Subcutaneous abdominal adipose tissue (tissue), 5 donors: ENCODE measurements around the gene MIA3.

Experiments
- H3K27ac ChIP-seq: one replicate; pipeline ENCODE4 v1.7.0; 2013; ENCODE audit warnings: low read depth, mild to moderate bottlenecking, inconsistent platforms, low read length, moderate library complexity
- H3K27me3 ChIP-seq, 5 donors: one replicate each; pipeline ENCODE4 v1.7.0; 2013; ENCODE audit warnings: low read length in 5 of 5, inconsistent platforms in 1 of 5; ENCODE audit not compliant: control insufficient read depth in 5 of 5, insufficient read depth in 4 of 5
- H3K36me3 ChIP-seq, 5 donors: one replicate each; pipeline ENCODE4 v1.7.0; 2013; ENCODE audit warnings: low read length in 5 of 5; ENCODE audit not compliant: control insufficient read depth in 5 of 5, insufficient read depth in 5 of 5
- H3K4me1 ChIP-seq, 5 donors: one replicate each; pipeline ENCODE4 v1.7.0; 2013; ENCODE audit warnings: low read length in 5 of 5, mild to moderate bottlenecking in 3 of 5, moderate library complexity in 1 of 5; ENCODE audit not compliant: control insufficient read depth in 5 of 5, insufficient read depth in 5 of 5
- H3K4me3 ChIP-seq, 5 donors: one replicate each; pipeline ENCODE4 v1.7.0; 2013; ENCODE audit warnings: low read length in 5 of 5, low read depth in 1 of 5
- H3K9ac ChIP-seq, 5 donors: one replicate each; pipeline ENCODE4 v1.7.0; 2013; ENCODE audit warnings: low read length in 5 of 5, mild to moderate bottlenecking in 4 of 5, moderate library complexity in 3 of 5
- H3K9me3 ChIP-seq, 5 donors: one replicate each; pipeline ENCODE4 v1.7.0; 2013; ENCODE audit warnings: low read length in 5 of 5; ENCODE audit not compliant: control insufficient read depth in 5 of 5
- donor health status: healthy.
- donor health status: healthy.
- donor health status: healthy.
- donor health status: healthy.
- donor health status: healthy.

The MIA3 gene

DNA sequence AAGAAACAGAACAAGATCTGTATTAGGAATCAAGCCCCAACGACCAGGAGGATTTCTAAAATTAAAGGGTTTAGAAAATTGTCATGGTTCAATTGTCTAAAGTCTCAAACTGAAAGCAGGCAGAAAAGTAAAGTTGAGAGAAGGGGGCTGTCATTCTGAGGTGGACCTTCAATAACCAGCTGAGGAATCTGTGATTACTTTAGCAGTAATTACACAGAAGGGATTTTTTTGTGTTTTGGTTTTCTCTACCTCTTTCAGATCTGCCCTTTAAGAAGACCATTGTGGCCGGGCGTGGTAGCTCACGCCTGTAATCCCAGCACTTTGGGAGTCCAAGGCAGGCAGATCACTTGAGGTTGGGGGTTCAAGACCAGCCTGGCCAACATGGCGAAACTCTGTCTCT lies 77.0 kb downstream of the MIA3 start:
- H3K36me3 ChIP-seq = peaks cover 5 to 30% (median 15%) of the 10 kb centered on the region in 5 donors
- H3K4me3 ChIP-seq = no peak overlapping the region

GRCh38 chr1:222696741-222697140 lies 78.8 kb downstream of the MIA3 start:
- Histone ChIP-seq H3K27me3 (no peaks in the 10 kb centered on the region), H3K27ac (peak overlapping the region; percentile 48), H3K9ac (no peak overlapping the region), H3K9me3 (no peaks in the 10 kb centered on the region), H3K4me1 (peaks cover 0 to 7% (median 2%) of the 10 kb centered on the region in 5 donors), H3K4me3 (no peak overlapping the region), H3K36me3 (peaks cover 7 to 28% (median 16%) of the 10 kb centered on the region in 5 donors)

More for the DNA sequence above, 77.0 kb downstream of the MIA3 start:
- Histone ChIP-seq H3K9ac (peak overlapping the region in 1 of 5 donors; percentile 40), H3K4me1 (peaks cover 0 to 7% (median 2%) of the 10 kb centered on the region in 5 donors), H3K27ac (no peak overlapping the region), H3K27me3 (no peaks in the 10 kb centered on the region), H3K9me3 (no peaks in the 10 kb centered on the region)

GRCh38 chr1:222697203-222697602 lies 79.3 kb downstream of the MIA3 start:
- Histone ChIP-seq H3K9ac (peak overlapping the region in 1 of 5 donors; percentile 46), H3K4me1 (peaks cover 0 to 7% (median 2%) of the 10 kb centered on the region in 5 donors), H3K27me3 (no peaks in the 10 kb centered on the region), H3K27ac (peak overlapping the region; percentile 48), H3K4me3 (no peak overlapping the region), H3K9me3 (no peaks in the 10 kb centered on the region), H3K36me3 (peaks cover 4 to 27% (median 16%) of the 10 kb centered on the region in 5 donors)

DNA sequence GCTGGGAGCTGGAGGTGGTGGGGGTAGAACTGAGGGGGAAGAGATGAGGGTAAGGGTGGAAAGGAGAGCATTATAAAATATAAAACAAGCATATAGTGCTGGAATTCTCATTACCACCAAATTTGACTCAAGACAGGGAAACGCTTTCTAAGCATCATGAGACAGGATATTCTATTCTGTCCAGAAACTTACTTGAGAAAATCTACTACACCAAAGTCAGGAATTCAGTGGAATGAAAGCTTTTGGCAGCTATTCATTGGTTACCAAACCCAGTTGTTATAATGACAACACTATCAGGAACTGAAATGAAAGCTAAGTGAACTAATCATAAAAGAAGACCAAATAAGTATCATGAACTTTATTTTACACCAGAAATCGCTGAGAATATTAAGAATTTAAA lies 79.9 kb downstream of the MIA3 start:
- no peaks in the 10 kb centered on the region for H3K27me3 ChIP-seq
- H3K9me3 ChIP-seq = no peaks in the 10 kb centered on the region
- H3K9ac ChIP-seq = peak overlapping the region in 2 of 5 donors; percentile 20 to 46
- peaks cover 2 to 27% (median 18%) of the 10 kb centered on the region in 5 donors for H3K36me3 ChIP-seq
- H3K27ac ChIP-seq = peak overlapping the region; percentile 48
- no peak overlapping the region for H3K4me3 ChIP-seq
- H3K4me1 ChIP-seq = peaks cover 0 to 7% (median 2%) of the 10 kb centered on the region in 5 donors

- H3K36me3 ChIP-seq = peaks cover 2 to 22% (median 15%) of the 10 kb centered on the region in 5 donors
- peaks cover 0 to 7% (median 2%) of the 10 kb centered on the region in 5 donors for H3K4me1 ChIP-seq
- no peak overlapping the region for H3K4me3 ChIP-seq
- H3K27me3 ChIP-seq = no peaks in the 10 kb centered on the region
- no peak overlapping the region for H3K9ac ChIP-seq
- peaks cover 0 to 6% (median 4%) of the 10 kb centered on the region in 5 donors for H3K9me3 ChIP-seq
- H3K27ac ChIP-seq = no peak overlapping the region
Measured at GRCh38 chr1:222702210-222702609, 84.3 kb downstream of the MIA3 start.

GRCh38 chr1:222704260-222704659 lies 86.4 kb downstream of the MIA3 start:
- Histone ChIP-seq H3K27me3 (no peaks in the 10 kb centered on the region), H3K4me1 (peaks cover 0 to 4% (median under 1%) of the 10 kb centered on the region in 5 donors), H3K9me3 (peaks cover 0 to 6% (median 4%) of the 10 kb centered on the region in 5 donors), H3K9ac (no peak overlapping the region), H3K36me3 (peaks cover 2 to 18% (median 13%) of the 10 kb centered on the region in 5 donors), H3K27ac (no peak overlapping the region), H3K4me3 (no peak overlapping the region)

GRCh38 chr1:222706815-222707214 lies 88.9 kb downstream of the MIA3 start:
- H3K9me3 ChIP-seq = peaks cover 0 to 6% (median 4%) of the 10 kb centered on the region in 5 donors
- H3K27ac ChIP-seq = no peak overlapping the region
- H3K4me1 ChIP-seq = peaks cover 0 to 26% (median 24%) of the 10 kb centered on the region in 5 donors
- H3K4me3 ChIP-seq = no peak overlapping the region
- peaks cover 0 to 10% (median 10%) of the 10 kb centered on the region in 5 donors for H3K36me3 ChIP-seq
- H3K27me3 ChIP-seq = no peaks in the 10 kb centered on the region
- H3K9ac ChIP-seq = no peak overlapping the region

DNA sequence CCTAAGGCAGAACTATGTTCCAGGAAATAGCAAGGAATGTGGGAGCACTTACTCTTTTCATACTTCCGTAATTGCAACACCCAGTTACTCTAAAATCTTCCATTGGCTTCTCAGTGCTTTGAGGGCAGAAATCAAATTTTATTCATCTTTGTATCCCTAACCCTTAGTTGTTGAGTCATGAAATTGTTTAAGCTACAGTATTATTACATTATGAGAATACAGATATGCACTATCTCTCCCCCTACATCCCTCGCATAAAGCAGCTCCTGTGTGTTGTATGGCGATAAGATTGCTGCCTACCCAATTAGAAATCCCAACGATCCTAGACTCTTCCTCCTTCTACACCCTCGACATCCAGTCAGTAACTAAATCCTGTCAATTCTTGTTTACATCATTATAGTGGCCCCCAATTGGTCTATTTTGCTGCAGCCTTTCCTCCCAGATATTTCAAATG lies 91.8 kb downstream of the MIA3 start:
- Histone ChIP-seq H3K27me3 (no peaks in the 10 kb centered on the region), H3K4me3 (no peak overlapping the region), H3K27ac (peak overlapping the region; percentile 98), H3K9me3 (no peaks in the 10 kb centered on the region), H3K36me3 (no peaks in the 10 kb centered on the region), H3K4me1 (peaks cover 0 to 38% (median 33%) of the 10 kb centered on the region in 5 donors), H3K9ac (peak overlapping the region in 1 of 5 donors; percentile 9)

GRCh38 chr1:222711319-222712252 lies 93.7 kb downstream of the MIA3 start:
- no peaks in the 10 kb centered on the region for H3K27me3 ChIP-seq
- H3K4me3 ChIP-seq = peak overlapping the region; percentile 99 to 100 (median 99)
- peaks cover 0 to 38% (median 33%) of the 10 kb centered on the region in 5 donors for H3K4me1 ChIP-seq
- peak overlapping the region; percentile 98 for H3K27ac ChIP-seq
- H3K9me3 ChIP-seq = no peaks in the 10 kb centered on the region
- peaks cover 2 to 7% (median 5%) of the 10 kb centered on the region in 5 donors for H3K36me3 ChIP-seq
- H3K9ac ChIP-seq = peak overlapping the region; percentile 89 to 97 (median 94)
